Stimulated activated CD4-positive, alpha-beta T cell treated with anti-CD3 and anti-CD28 coated beads, Interleukin-4, amount 100 ng/mL, for 24 hours (primary cell): ENCODE data around the gene ANTXR1.

Experiments
- DNase-seq: peaks from one replicate; pipeline ENCODE4 v3.0.0-alpha.2; 2020

Gene ANTXR1

DNA sequence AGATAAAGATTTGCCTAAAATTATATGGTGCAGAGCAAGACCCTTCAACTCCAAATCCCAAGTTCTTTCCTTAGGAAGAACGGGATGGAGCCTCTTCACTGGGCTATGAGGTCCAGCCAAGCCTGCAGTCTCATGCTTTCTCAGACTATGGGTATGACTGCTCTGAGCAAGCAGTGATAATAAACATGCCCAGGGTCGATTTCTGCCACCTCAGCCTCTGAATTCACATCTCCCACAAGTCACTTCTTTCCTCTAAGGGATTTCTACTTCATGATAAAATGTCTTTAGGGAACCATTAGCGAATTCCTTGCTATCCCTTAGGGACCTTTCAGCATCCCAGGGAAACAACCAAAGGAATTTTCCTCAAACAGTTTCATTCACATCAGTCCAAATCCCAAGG, 279.3 kb downstream of the ANTXR1 start:
- DNase-seq: no peak

DNA sequence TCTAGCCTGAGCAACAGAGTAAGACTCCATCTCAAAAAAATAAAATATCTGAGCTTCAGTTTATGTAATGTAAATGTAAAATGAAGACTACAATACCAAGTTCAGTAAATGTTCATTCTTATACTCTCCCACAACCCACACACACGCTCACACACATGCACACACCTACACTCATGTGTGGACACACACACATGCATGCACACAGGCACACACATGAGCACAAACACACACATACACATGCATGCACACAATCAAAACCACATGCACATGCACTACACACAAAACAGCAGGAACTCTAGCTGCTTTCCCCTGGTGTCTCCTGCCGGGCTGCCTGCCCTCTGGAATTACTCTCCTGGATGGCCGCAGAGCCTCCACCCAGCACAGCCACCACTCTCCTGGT, 283.4 kb downstream of the ANTXR1 start:
- no peak for DNase-seq

DNA sequence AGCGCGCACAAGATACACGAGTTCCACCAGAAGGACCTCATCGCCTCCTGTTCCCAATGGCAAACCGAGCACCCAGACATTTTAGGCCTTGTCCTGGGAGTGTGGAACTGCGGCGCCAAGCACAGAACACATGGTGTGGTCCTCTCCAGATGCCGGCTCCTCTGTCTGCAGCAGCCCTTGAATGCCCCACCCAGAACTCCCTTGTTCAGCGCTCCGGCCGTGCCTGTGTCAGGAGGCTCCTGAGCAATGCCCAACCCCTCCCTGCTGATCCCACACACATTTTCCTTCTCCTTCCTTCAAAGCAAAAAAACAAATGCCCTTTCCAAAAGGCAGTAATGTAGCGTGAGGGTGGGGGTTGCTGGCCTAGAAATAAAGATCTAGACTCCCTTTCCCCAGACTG, 284.2 kb downstream of the ANTXR1 start:
- no peak for DNase-seq

DNA sequence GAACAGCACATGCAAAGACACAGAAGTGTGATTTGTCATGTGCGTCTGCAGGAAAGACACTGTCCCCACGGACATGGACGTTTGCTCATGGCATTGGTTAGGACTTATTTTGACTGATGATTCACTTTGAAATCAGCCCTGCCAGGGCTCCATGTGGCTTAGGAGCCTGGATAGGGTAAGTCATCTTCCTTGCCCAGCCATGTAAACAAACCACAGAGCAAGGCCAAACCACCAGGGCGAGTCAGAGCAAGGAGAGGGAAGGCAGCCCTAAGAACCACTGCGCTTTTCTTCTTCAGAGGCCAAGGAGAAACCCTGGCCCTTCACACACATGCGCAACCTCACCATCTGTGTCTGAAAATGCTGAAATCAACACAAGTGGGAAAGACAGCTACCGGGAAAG, 285.3 kb downstream of the ANTXR1 start:
- DNase-seq: no peak

DNA sequence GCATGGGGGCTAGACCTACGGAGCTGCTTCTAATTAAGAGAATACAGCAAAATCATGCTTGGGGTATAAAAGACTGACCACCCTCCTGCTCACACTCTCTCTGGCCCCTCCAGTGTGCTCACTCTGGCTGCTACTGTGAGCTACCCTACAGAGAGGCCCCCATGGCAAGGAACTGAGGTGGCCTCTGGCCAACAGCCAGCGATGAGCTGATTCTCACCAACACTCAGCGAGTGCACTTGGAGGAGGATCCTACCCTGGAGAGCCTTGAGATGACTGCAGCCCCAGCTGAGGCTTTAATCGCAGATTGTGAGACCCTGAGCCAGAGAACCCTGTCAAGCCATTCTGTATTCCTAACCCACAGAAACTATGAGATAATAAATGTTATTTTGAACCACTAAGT, 285.9 kb downstream of the ANTXR1 start:
- DNase-seq: no peak
